Parathyroid adenoma (tissue), 2 donors: Measurements from ENCODE around the gene ANK3.

Source experiments
- H2AFZ ChIP-seq: fragments of 300-600 bp; sonication (generic); one replicate; pipeline ENCODE4 v1.7.0; 2017; ENCODE audit warnings: antibody characterized with exemption, mild to moderate bottlenecking
- H3K27ac ChIP-seq: fragments of 300-600 bp; sonication (generic); one replicate; pipeline ENCODE4 v1.7.0; 2017
- H3K27me3 ChIP-seq: fragments of 300-600 bp; sonication (generic); one replicate; pipeline ENCODE4 v1.7.0; 2017; ENCODE audit warnings: low read length; ENCODE audit not compliant: control insufficient read depth, insufficient read depth
- H3K36me3 ChIP-seq: fragments of 300-600 bp; sonication (generic); one replicate; pipeline ENCODE4 v1.7.0; 2017; ENCODE audit warnings: low read length; ENCODE audit not compliant: control insufficient read depth, insufficient read depth
- H3K4me1 ChIP-seq: fragments of 300-600 bp; sonication (generic); one replicate; pipeline ENCODE4 v1.7.0; 2017; ENCODE audit warnings: control low read depth
- H3K4me2 ChIP-seq: fragments of 300-600 bp; sonication (generic); one replicate; pipeline ENCODE4 v1.7.0; 2017; ENCODE audit warnings: low read length
- H3K4me3 ChIP-seq: fragments of 300-600 bp; sonication (generic); one replicate; pipeline ENCODE4 v1.7.0; 2017; ENCODE audit warnings: low read depth, low read length
- H3K79me2 ChIP-seq: fragments of 300-600 bp; sonication (generic); one replicate; pipeline ENCODE4 v1.7.0; 2017; ENCODE audit warnings: control low read depth
- H3K9ac ChIP-seq: fragments of 300-600 bp; sonication (generic); one replicate; pipeline ENCODE4 v1.7.0; 2017; ENCODE audit warnings: mild to moderate bottlenecking
- H3K9me3 ChIP-seq: fragments of 300-600 bp; sonication (generic); one replicate; pipeline ENCODE4 v1.7.0; 2017; ENCODE audit warnings: low read length; ENCODE audit not compliant: control insufficient read depth
- TF ChIP-seq, protein P1 (sequence below): fragments of 300-600 bp; sonication (generic); IDR thresholded peaks from one replicate; pipeline ENCODE4 v1.7.0; 2017; ENCODE audit warnings: antibody characterized with exemption, mild to moderate bottlenecking
- donor health status: primary hyperparathyroidism.

The ANK3 gene

GRCh38 chr10:60101821-60102220 is 287.9 kb downstream of the ANK3 start:
- H3K4me2 ChIP-seq: no peak overlapping the region
- peaks cover 21% of the 10 kb centered on the region for H3K79me2 ChIP-seq
- no peaks in the 10 kb centered on the region for H3K9me3 ChIP-seq
- H3K4me1 ChIP-seq: peaks cover 17% of the 10 kb centered on the region
- H3K9ac ChIP-seq: no peak overlapping the region
- no peaks in the 10 kb centered on the region for H3K27me3 ChIP-seq
- no peak overlapping the region for H3K4me3 ChIP-seq
- no peak overlapping the region for H2AFZ ChIP-seq
- TF ChIP-seq, protein P1, sequence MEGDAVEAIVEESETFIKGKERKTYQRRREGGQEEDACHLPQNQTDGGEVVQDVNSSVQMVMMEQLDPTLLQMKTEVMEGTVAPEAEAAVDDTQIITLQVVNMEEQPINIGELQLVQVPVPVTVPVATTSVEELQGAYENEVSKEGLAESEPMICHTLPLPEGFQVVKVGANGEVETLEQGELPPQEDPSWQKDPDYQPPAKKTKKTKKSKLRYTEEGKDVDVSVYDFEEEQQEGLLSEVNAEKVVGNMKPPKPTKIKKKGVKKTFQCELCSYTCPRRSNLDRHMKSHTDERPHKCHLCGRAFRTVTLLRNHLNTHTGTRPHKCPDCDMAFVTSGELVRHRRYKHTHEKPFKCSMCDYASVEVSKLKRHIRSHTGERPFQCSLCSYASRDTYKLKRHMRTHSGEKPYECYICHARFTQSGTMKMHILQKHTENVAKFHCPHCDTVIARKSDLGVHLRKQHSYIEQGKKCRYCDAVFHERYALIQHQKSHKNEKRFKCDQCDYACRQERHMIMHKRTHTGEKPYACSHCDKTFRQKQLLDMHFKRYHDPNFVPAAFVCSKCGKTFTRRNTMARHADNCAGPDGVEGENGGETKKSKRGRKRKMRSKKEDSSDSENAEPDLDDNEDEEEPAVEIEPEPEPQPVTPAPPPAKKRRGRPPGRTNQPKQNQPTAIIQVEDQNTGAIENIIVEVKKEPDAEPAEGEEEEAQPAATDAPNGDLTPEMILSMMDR: no peak
- no peak overlapping the region for H3K27ac ChIP-seq
- no peaks in the 10 kb centered on the region for H3K36me3 ChIP-seq

DNA sequence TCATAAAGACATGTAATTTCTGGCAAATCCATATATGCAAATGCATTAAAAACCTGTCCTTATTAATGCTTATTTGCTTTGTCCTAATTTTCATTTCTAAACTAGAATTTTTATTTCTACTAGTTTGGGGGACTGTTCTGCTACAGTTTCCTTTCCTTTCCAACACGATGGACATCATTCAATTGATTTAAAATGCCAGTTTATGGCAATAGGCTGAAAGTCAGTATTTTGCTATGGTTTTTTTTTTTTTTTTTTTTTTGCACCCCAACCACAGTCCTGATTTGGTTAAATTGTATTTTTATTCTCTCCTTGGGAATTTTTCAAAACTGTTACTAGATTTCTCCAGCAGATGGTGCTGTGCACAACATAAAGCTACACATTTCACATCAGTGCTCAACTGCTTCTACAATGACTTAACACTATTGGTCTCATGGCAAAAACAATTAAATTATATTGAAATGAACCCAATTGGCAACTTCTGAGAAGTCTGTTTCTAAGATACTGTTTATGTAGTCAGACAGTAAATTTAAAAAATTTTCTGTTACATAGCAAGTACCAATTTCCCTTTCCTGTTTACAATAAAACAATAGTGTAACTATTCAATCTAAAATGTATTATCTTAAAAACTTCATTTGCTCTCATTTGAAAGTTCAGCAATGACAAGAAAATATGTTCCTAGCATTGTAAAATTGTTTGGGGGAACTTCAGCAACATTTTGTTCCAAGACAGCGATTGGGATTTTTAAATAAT is 289.5 kb downstream of the ANK3 start:
- Histone ChIP-seq H3K36me3 (no peaks in the 10 kb centered on the region), H2AFZ (no peak overlapping the region), H3K9ac (no peak overlapping the region), H3K4me1 (peaks cover 18% of the 10 kb centered on the region), H3K27ac (no peak overlapping the region), H3K4me2 (no peak overlapping the region), H3K9me3 (no peaks in the 10 kb centered on the region), H3K4me3 (no peak overlapping the region), H3K79me2 (peaks cover 21% of the 10 kb centered on the region), H3K27me3 (no peaks in the 10 kb centered on the region)
- TF ChIP-seq, protein P1: peak; percentile 61

- H3K4me1 ChIP-seq: peaks cover 18% of the 10 kb centered on the region
- no peak overlapping the region for H3K9ac ChIP-seq
- no peak overlapping the region for H2AFZ ChIP-seq
- H3K9me3 ChIP-seq: no peaks in the 10 kb centered on the region
- TF ChIP-seq, protein P1: no peak
- H3K4me3 ChIP-seq: no peak overlapping the region
- no peaks in the 10 kb centered on the region for H3K27me3 ChIP-seq
- no peak overlapping the region for H3K4me2 ChIP-seq
- no peak overlapping the region for H3K27ac ChIP-seq
- peaks cover 18% of the 10 kb centered on the region for H3K79me2 ChIP-seq
- H3K36me3 ChIP-seq: no peaks in the 10 kb centered on the region
Observed at GRCh38 chr10:60098677-60099601, 290.7 kb downstream of the ANK3 start.

DNA sequence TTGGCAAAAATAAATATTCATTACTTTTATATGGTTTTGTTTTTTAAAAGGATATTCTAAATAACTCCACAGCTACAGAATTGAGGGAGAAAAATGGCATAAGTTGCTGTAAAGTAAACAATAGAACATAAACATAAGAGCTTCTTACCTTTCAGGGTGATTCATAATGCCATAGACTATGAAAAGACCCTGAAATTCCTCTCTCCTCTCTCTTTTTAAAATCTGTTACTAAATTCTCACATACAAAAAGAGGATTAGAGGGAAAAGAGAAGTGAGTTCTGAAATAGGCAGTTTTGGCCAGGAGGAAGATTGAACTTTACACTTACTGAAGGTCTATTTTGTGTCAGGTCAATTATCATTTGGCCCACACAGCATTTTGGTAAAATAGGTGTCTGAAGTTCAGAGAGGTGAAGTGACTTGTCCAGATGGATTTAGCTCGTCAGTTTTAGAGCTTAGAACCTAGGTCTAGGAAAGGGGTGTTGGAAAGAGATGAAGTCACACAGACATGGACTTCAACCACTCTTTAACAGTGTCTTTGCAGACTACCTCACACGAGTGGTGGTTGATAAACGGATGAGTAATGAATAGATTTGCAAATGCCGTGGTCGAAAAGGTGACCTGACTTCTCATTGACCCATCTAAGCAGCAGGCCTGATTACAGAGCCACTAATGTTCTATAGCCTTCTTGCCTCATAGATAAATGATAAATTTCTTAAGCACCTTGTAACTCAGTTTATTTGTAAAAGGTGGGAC is 292.7 kb downstream of the ANK3 start:
- H3K9ac ChIP-seq: no peak overlapping the region
- TF ChIP-seq, protein P1: no peak
- peaks cover 14% of the 10 kb centered on the region for H3K4me1 ChIP-seq
- H2AFZ ChIP-seq: no peak overlapping the region
- H3K27me3 ChIP-seq: no peaks in the 10 kb centered on the region
- peaks cover 23% of the 10 kb centered on the region for H3K79me2 ChIP-seq
- no peak overlapping the region for H3K4me3 ChIP-seq
- H3K9me3 ChIP-seq: no peaks in the 10 kb centered on the region
- H3K36me3 ChIP-seq: no peaks in the 10 kb centered on the region
- H3K27ac ChIP-seq: no peak overlapping the region
- no peak overlapping the region for H3K4me2 ChIP-seq
